K562 (cell line): ENCODE results near the gene PRR7. TPM values are rescaled to one million over a fixed set of nuclear protein-coding genes. Genes with fewer than 3 reads are reported as not detected.
A peak's percentile ranks its signal among the peaks of the same experiment; 100 is the strongest.

Experiments
- ASH1L ChIP-seq: fragments of 450-650 bp; IDR thresholded peaks from 2 replicates; pipeline ENCODE4 v1.6.1; 2018; ENCODE audit warnings: borderline replicate concordance, mild to moderate bottlenecking, low read depth; ENCODE audit not compliant: partially characterized antibody
- ATF1 ChIP-seq, 2 experiments: fragments of 450-650 bp in 1 of 2; IDR thresholded peaks; 2 replicates each; pipeline ENCODE4 v1.6.1; 2016; ENCODE audit warnings: missing compliant biosample characterization in 1 of 2, missing genetic modification characterization in 1 of 2
- BACH1 ChIP-seq: fragments of 200-800 bp; sonication (Bioruptor generic); IDR thresholded peaks from 2 replicates; pipeline ENCODE4 v1.6.1; 2016; ENCODE audit warnings: missing genetic modification characterization, missing compliant biosample characterization
- BCOR ChIP-seq: fragments of 450-650 bp; IDR thresholded peaks from 2 replicates; pipeline ENCODE4 v1.6.1; 2016
- GABPB1 ChIP-seq: sonication (generic); formaldehyde crosslinking; IDR thresholded peaks from 2 replicates; pipeline ENCODE4 v1.8.0; 2022; ENCODE audit warnings: mild to moderate bottlenecking, missing genetic modification reagents
- MCM7 ChIP-seq, 2 experiments: fragments of 450-650 bp; IDR thresholded peaks; 2 replicates each; pipeline ENCODE4 v1.6.1; 2016 to 2018
- PHB2 ChIP-seq: fragments of 450-650 bp; IDR thresholded peaks from 2 replicates; pipeline ENCODE4 v1.6.1; 2017; ENCODE audit warnings: low read depth
- SP1 ChIP-seq: sonication (generic); formaldehyde crosslinking; IDR thresholded peaks from 2 replicates; pipeline ENCODE4 v1.8.1; 2022; ENCODE audit warnings: mild to moderate bottlenecking, missing genetic modification reagents
- TEAD2 ChIP-seq: fragments of 450-650 bp; IDR thresholded peaks from 2 replicates; pipeline ENCODE4 v1.6.1; 2016; ENCODE audit warnings: missing genetic modification characterization, control low read depth, missing compliant biosample characterization
- THRA ChIP-seq: fragments of 450-650 bp; IDR thresholded peaks from 2 replicates; pipeline ENCODE4 v1.6.1; 2017; ENCODE audit warnings: mild to moderate bottlenecking, moderate library complexity
- ZNF449 ChIP-seq: fragments of 250-450 bp; sonication (Bioruptor Pico); IDR thresholded peaks from 2 replicates; pipeline ENCODE4 v1.8.0; 2022; ENCODE audit warnings: moderate library complexity, mild to moderate bottlenecking, inconsistent platforms
- ZNF584 ChIP-seq: fragments of 200-800 bp; sonication (Bioruptor generic); IDR thresholded peaks from 2 replicates; pipeline ENCODE4 v1.6.1; 2016; ENCODE audit warnings: low read depth, mild to moderate bottlenecking, missing genetic modification characterization, missing compliant biosample characterization
- ZNF586 ChIP-seq: fragments of 450-650 bp; formaldehyde crosslinking; conservative IDR thresholded peaks from 2 replicates; pipeline ENCODE4 v1.4.0; 2020; ENCODE audit warnings: mild to moderate bottlenecking, moderate library complexity
- ZNF639 ChIP-seq, 2 experiments: fragments of 200-800 bp in 1 of 2; sonication (Bioruptor generic) in 1 of 2; sonication (generic) in 1 of 2; formaldehyde crosslinking in 1 of 2; IDR thresholded peaks in 1 of 2; conservative IDR thresholded peaks in 1 of 2; 2 replicates each; pipeline versions ENCODE4 v1.5.0 to v1.6.1; 2016 to 2020; ENCODE audit warnings: missing compliant biosample characterization in 1 of 2, missing genetic modification characterization in 1 of 2, missing genetic modification reagents in 1 of 2
- ZNF766 ChIP-seq: fragments of 200-800 bp; sonication (Bioruptor generic); conservative IDR thresholded peaks from 2 replicates; pipeline ENCODE4 v1.6.1; 2016; ENCODE audit warnings: missing genetic modification characterization, missing compliant biosample characterization
- polyA plus RNA-seq, 8 experiments: library from polyadenylated mRNA; depleted of rRNA in 4 of 8; stranded (reverse) in 5 of 8; unstranded in 3 of 8; fragments of >200 nt; fragmentation: Nextera tagmentation in 2 of 8; fragmentation: Illumina TruSeq in 1 of 8; extraction: Ambion mirVana in 2 of 8; extraction: Trizol in 1 of 8; gene quantifications; 2 replicates each; pipeline versions ENCODE4 v1.2.1 to v1.2.3, GENCODE V29; 2011 to 2014; ENCODE audit warnings: inconsistent platforms in 1 of 8, missing spikeins in 1 of 8
- total RNA-seq, 7 experiments: library from RNA; depleted of rRNA in 6 of 7; stranded (reverse); fragments of >200 nt in 6 of 7; fragmentation: Illumina TruSeq in 2 of 7; extraction: Trizol in 2 of 7; gene quantifications; 2 replicates each; pipeline versions ENCODE4 v1.2.1 to v1.2.3, GENCODE V29; 2011 to 2021; ENCODE audit warnings: low replicate concordance in 1 of 7
- TF ChIP-seq, protein P1 (sequence below): fragments of 150-350 bp; IDR thresholded peaks from 2 replicates; pipeline ENCODE4 v1.6.1; 2014; ENCODE audit warnings: low read depth, mild to moderate bottlenecking, low read length, borderline replicate concordance
- TF ChIP-seq, protein P2 (sequence below): fragments of 450-650 bp; formaldehyde crosslinking; IDR thresholded peaks from 2 replicates; pipeline ENCODE4 v1.4.0; 2020; ENCODE audit warnings: mild to moderate bottlenecking

Gene PRR7
- total and polyA plus RNA-seq, 9 of the 15 experiments (the other 6 are each of a cell fraction or from before 2014, with no cell fraction given), result 0.80 to 11.3 (median 10.4) TPM; not detected in 4

GRCh38 chr5:177425801-177426565 is 20.6 kb upstream of the PRR7 start (continued):
- TF ChIP-seq THRA (no peak), ZNF449 (CRISPR knock-in tag) (no peak), ASH1L (peak; percentile 89), ZNF586 (no peak), TEAD2 (tag) (no peak), ATF1 (CRISPR knock-in tag; IDR thresholded peaks at IDR 0.05) (no peak), ATF1 (tag; IDR thresholded peaks at IDR 0.05) (peak; percentile 95), MCM7 (IDR thresholded peaks at IDR 0.05) (no peak), BACH1 (tag) (peak; percentile 22; the same call in 1 of the 2 replicates), ZNF766 (no peak), ZNF639 (CRISPR knock-in tag; conservative IDR thresholded peaks at IDR 0.05 in 1 of 2, IDR thresholded peaks at IDR 0.05 in 1 of 2) (peak in 1 of 2 experiments; percentile 43; a peak in 1 of 4 replicates), BCOR (peak; percentile 98), SP1 (CRISPR knock-in tag) (peak; percentile 88), ZNF584 (CRISPR knock-in tag) (no peak; the same call in 1 of the 2 replicates), PHB2 (no peak), GABPB1 (CRISPR knock-in tag) (peak; percentile 86)
- TF ChIP-seq, protein P1, sequence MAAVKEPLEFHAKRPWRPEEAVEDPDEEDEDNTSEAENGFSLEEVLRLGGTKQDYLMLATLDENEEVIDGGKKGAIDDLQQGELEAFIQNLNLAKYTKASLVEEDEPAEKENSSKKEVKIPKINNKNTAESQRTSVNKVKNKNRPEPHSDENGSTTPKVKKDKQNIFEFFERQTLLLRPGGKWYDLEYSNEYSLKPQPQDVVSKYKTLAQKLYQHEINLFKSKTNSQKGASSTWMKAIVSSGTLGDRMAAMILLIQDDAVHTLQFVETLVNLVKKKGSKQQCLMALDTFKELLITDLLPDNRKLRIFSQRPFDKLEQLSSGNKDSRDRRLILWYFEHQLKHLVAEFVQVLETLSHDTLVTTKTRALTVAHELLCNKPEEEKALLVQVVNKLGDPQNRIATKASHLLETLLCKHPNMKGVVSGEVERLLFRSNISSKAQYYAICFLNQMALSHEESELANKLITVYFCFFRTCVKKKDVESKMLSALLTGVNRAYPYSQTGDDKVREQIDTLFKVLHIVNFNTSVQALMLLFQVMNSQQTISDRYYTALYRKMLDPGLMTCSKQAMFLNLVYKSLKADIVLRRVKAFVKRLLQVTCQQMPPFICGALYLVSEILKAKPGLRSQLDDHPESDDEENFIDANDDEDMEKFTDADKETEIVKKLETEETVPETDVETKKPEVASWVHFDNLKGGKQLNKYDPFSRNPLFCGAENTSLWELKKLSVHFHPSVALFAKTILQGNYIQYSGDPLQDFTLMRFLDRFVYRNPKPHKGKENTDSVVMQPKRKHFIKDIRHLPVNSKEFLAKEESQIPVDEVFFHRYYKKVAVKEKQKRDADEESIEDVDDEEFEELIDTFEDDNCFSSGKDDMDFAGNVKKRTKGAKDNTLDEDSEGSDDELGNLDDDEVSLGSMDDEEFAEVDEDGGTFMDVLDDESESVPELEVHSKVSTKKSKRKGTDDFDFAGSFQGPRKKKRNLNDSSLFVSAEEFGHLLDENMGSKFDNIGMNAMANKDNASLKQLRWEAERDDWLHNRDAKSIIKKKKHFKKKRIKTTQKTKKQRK, result peak; percentile 83; the same call in 1 of the 2 replicates
- TF ChIP-seq, protein P2, sequence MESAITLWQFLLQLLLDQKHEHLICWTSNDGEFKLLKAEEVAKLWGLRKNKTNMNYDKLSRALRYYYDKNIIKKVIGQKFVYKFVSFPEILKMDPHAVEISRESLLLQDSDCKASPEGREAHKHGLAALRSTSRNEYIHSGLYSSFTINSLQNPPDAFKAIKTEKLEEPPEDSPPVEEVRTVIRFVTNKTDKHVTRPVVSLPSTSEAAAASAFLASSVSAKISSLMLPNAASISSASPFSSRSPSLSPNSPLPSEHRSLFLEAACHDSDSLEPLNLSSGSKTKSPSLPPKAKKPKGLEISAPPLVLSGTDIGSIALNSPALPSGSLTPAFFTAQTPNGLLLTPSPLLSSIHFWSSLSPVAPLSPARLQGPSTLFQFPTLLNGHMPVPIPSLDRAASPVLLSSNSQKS, result no peak
